Sigmoid colon (tissue), 4 donors: ENCODE data around the gene HOXB9.

ENCODE experiments used
- CTCF ChIP-seq, 4 experiments: fragments of 450-650 bp in 3 of 4; fragments of 200-600 bp in 1 of 4; IDR thresholded peaks; one replicate each; pipeline ENCODE4 v1.5.1; 2016 to 2019; ENCODE audit warnings: antibody characterized with exemption in 4 of 4, mild to moderate bottlenecking in 3 of 4, moderate library complexity in 2 of 4
- EP300 ChIP-seq, 4 donors: sonication (generic); formaldehyde crosslinking; IDR thresholded peaks; one replicate each; pipeline ENCODE4 v1.6.1; 2017; ENCODE audit warnings: antibody characterized with exemption in 4 of 4
- POLR2A ChIP-seq, 2 donors: fragments of 450-650 bp; IDR thresholded peaks; one replicate each; pipeline ENCODE4 v1.6.1; 2016; ENCODE audit warnings: antibody characterized with exemption in 2 of 2, mild to moderate bottlenecking in 2 of 2, moderate library complexity in 2 of 2
- POLR2AphosphoS5 ChIP-seq, 4 donors: sonication (generic); formaldehyde crosslinking; IDR thresholded peaks; one replicate each; pipeline ENCODE4 v1.6.1; 2017; ENCODE audit warnings: antibody characterized with exemption in 4 of 4

- TF ChIP-seq CTCF (IDR thresholded peaks at IDR 0.05) (no peak), POLR2AphosphoS5 (IDR thresholded peaks at IDR 0.05) (no peak), EP300 (IDR thresholded peaks at IDR 0.05) (no peak), POLR2A (IDR thresholded peaks at IDR 0.05) (no peak)
Observed at GRCh38 chr17:48642059-48642842, 16.1 kb upstream of the HOXB9 start.
